Ovary (tissue), 9 donors: Measurements from ENCODE around the gene GRK3. TPM values are rescaled to one million over a fixed set of nuclear protein-coding genes. Genes with fewer than 3 reads are reported as not detected.

Source experiments
- DNase-seq, 5 donors: peaks; one replicate each; pipeline ENCODE4 v3.0.0-alpha.2; 2019 to 2020
- H3K27ac ChIP-seq, 2 donors: fragments of 200-600 bp; one replicate each; pipeline versions ENCODE4 v1.5.1 to v1.8.0; 2019 to 2022
- H3K27me3 ChIP-seq: fragments of 200-600 bp; one replicate; pipeline ENCODE4 v1.8.0; 2022
- H3K36me3 ChIP-seq: fragments of 200-600 bp; sonication (generic); one replicate; pipeline ENCODE4 v1.5.1; 2019
- H3K4me1 ChIP-seq: one replicate; pipeline ENCODE4 v1.8.1; 2013; ENCODE audit warnings: mild to moderate bottlenecking, moderate library complexity; ENCODE audit not compliant: insufficient read depth
- H3K4me3 ChIP-seq: fragments of 200-600 bp; sonication (generic); one replicate; pipeline ENCODE4 v1.5.1; 2017
- H3K9me3 ChIP-seq, 2 donors: fragments of 200-600 bp in 1 of 2; sonication (generic) in 1 of 2; one replicate each; pipeline versions ENCODE4 v1.5.1 to v1.8.1; 2013 to 2019; ENCODE audit warnings: mild to moderate bottlenecking in 1 of 2, moderate library complexity in 1 of 2
- EP300 ChIP-seq: sonication (generic); formaldehyde crosslinking; IDR thresholded peaks from one replicate; pipeline ENCODE4 v1.6.1; 2017; ENCODE audit warnings: antibody characterized with exemption
- POLR2A ChIP-seq: fragments of 450-650 bp; IDR thresholded peaks from one replicate; pipeline ENCODE4 v1.6.1; 2017; ENCODE audit warnings: antibody characterized with exemption, mild to moderate bottlenecking, moderate library complexity
- WGBS, 3 donors: extraction: QIAGEN DNeasy Blood & Tissue Kit in 1 of 3; methylation state at CpG; one replicate each; pipeline versions ENCODE4 v1.1.5 to v1.1.7; 2013 to 2017; 5-methylcytosine and 5-hydroxymethylcytosine counted together
- intact Hi-C, 4 donors: fragments of 100-400 bp; cut with DNase I; formaldehyde crosslinking; loops; one replicate each; pipeline versions ENCODE4 v1.11.0 to v1.15.1; 2022 to 2023
- polyA plus RNA-seq, 2 donors: library from polyadenylated mRNA; stranded (reverse); fragments of 200-250 nt in 1 of 2; fragments of 350-450 nt in 1 of 2; fragmentation: Illumina TruSeq in 1 of 2; extraction: RNeasy Lipid Tissue Mini Kit (QIAGEN cat#74804) in 1 of 2; gene quantifications; one replicate each; pipeline ENCODE4 v1.2.3, GENCODE V29; 2013 to 2014
- total RNA-seq, 7 donors: library from RNA; depleted of rRNA in 2 of 7; stranded (reverse); fragments of >200 nt in 2 of 7; fragmentation: NEBNext Ultra II Directional in 3 of 7; extraction: Animal tissue kit (Norgen Biotek cat#: 25700) in 3 of 7; gene quantifications; one replicate each; pipeline versions ENCODE4 v1.1.0 to v1.2.4, GENCODE V29; 2016 to 2023
- TF ChIP-seq, protein P1 (sequence below), 3 donors: fragments of 450-650 bp in 2 of 3; fragments of 200-600 bp in 1 of 3; IDR thresholded peaks; one replicate each; pipeline versions ENCODE4 v1.5.1 to v1.8.0; 2016 to 2022; ENCODE audit warnings: antibody characterized with exemption in 3 of 3, mild to moderate bottlenecking in 1 of 3
- donor health status: DM: no; HTN: no; CAD: no; lungs with moderate emphysema.
- donor health status: DM: no; HTN: no; CAD: no.
- donor health status: Bipolar disorder and iron deficiency.
- donor health status: DM: yes; HTN: yes; CAD: no.
- donor health status: DM: no; HTN: no; CAD: no.
- donor health status: DM: yes; HTN: yes; CAD: no.

Gene GRK3
- total and polyA plus RNA-seq, 9 donors: 1.0 to 14.8 (median 9.4) TPM

DNA sequence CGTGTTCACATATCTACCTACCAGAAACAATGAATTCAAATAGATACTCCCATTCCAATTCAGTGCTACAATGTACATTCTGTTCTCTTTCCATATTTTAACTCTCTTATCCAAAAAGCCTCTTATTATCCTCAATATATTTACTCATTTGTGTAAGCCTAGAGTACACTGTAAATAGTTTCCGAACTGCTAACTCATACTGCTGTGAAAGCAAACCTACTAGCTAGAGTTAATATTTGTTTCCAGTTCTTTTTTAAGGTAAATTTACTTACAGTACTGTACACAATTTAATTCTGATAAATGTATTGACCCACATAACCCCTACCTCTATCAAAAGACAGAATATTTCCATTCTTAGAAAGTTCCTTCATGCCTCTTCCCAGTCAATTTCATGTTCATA lies 71.8 kb downstream of the GRK3 start:
- TF ChIP-seq, protein P1, sequence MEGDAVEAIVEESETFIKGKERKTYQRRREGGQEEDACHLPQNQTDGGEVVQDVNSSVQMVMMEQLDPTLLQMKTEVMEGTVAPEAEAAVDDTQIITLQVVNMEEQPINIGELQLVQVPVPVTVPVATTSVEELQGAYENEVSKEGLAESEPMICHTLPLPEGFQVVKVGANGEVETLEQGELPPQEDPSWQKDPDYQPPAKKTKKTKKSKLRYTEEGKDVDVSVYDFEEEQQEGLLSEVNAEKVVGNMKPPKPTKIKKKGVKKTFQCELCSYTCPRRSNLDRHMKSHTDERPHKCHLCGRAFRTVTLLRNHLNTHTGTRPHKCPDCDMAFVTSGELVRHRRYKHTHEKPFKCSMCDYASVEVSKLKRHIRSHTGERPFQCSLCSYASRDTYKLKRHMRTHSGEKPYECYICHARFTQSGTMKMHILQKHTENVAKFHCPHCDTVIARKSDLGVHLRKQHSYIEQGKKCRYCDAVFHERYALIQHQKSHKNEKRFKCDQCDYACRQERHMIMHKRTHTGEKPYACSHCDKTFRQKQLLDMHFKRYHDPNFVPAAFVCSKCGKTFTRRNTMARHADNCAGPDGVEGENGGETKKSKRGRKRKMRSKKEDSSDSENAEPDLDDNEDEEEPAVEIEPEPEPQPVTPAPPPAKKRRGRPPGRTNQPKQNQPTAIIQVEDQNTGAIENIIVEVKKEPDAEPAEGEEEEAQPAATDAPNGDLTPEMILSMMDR (IDR thresholded peaks at IDR 0.05): no peak
- no peak for TF ChIP-seq EP300
- intact Hi-C loops: no loop called here
- 86 to 88% (median 87%) methylated on average over 2 of the region's 2 CpGs for WGBS, 3 donors

DNA sequence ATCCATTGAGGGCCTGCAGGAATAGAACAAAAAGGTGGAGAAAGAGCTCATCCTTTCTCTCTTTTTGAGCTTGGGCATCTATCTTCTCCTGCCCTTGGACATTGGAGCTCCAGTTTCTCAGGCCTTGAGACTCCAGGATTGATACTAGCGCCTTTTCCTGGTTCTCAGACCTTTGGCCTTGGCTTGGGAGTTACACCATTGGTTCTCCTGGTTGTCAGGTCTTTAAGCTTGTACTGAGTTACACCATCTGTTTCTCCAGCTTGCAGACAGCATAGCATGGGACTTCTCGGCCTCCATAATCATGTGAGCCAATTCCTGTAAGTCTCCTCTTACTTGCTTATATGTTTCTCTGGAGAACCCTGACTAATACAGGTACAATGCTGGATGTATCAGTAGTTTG lies 72.6 kb downstream of the GRK3 start:
- Histone ChIP-seq H3K4me1 (no peaks in the 10 kb centered on the region), H3K27me3 (no peaks in the 10 kb centered on the region), H3K9me3 (no peaks in the 10 kb centered on the region), H3K27ac (no peak overlapping the region), H3K4me3 (no peak overlapping the region), H3K36me3 (no peaks in the 10 kb centered on the region)
- intact Hi-C loops: no loop called here
- TF ChIP-seq POLR2A (no peak), EP300 (no peak)
- TF ChIP-seq, protein P1 (IDR thresholded peaks at IDR 0.05): no peak
- WGBS, 3 donors: 81 to 92% (median 85%) methylated on average over 2 of the region's 2 CpGs
- DNase-seq: no peak

More for the DNA sequence above, 71.8 kb downstream of the GRK3 start:
- Histone ChIP-seq H3K27ac (no peak overlapping the region), H3K36me3 (no peaks in the 10 kb centered on the region), H3K27me3 (no peaks in the 10 kb centered on the region), H3K9me3 (no peaks in the 10 kb centered on the region), H3K4me1 (no peaks in the 10 kb centered on the region), H3K4me3 (no peak overlapping the region)
- no peak for DNase-seq

DNA sequence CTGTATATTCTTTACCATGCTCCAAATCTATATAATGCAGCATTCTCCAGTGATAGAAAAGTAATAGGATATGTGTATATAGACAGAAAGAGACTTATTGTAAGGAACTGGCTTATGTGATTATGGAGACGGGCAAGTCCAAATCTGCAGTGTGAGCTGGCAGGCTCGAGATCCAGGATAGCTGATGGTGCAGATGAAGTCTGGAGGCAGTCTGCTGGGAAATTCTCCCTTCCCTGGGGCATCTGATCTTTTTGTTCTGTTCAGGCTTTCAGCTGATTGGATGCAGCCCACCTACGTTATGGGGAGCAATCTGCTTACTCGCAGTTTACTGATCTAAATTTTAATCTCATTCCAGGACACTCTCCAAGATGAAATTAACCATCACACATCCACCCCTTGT lies 73.2 kb downstream of the GRK3 start:
- H3K27me3 ChIP-seq: no peaks in the 10 kb centered on the region
- no peaks in the 10 kb centered on the region for H3K4me1 ChIP-seq
- no peaks in the 10 kb centered on the region for H3K36me3 ChIP-seq
- no peaks in the 10 kb centered on the region for H3K9me3 ChIP-seq
- intact Hi-C loops: no loop called here
- WGBS, 3 donors: 94 to 95% (median 95%) methylated on average over 4 of the region's 4 CpGs
- no peak overlapping the region for H3K4me3 ChIP-seq
- no peak for DNase-seq
- H3K27ac ChIP-seq: no peak overlapping the region
- TF ChIP-seq POLR2A (no peak), EP300 (no peak)
- TF ChIP-seq, protein P1 (IDR thresholded peaks at IDR 0.05): no peak

DNA sequence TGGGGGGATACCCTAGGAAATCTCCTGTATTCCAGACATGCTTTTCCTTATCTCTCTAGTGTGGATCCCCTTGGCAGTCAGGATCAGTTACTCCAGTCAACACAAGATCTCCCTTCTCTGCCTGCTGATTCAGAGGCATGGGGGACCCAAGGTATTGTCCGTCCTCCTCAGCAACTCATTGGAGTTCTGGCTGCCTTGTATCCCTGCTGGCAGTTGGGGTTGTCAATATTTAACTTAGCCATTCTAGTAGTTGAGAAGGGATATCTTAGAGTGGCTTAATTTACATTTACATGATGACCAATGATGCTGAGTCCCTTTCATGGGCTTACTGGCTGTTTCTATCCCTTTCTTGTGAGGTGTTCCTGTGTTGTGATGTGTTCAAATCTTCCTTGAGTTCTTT lies 74.2 kb downstream of the GRK3 start:
- Histone ChIP-seq H3K4me3 (no peak overlapping the region), H3K36me3 (no peaks in the 10 kb centered on the region), H3K4me1 (no peaks in the 10 kb centered on the region), H3K9me3 (no peaks in the 10 kb centered on the region), H3K27ac (no peak overlapping the region), H3K27me3 (no peaks in the 10 kb centered on the region)
- WGBS, 3 donors: 90 to 100% (median 92%) methylated on average over 1 of the region's 1 CpG
- intact Hi-C loops: no loop called here
- TF ChIP-seq, protein P1 (IDR thresholded peaks at IDR 0.05): no peak
- no peak for TF ChIP-seq EP300
- no peak for TF ChIP-seq POLR2A
- DNase-seq: no peak

DNA sequence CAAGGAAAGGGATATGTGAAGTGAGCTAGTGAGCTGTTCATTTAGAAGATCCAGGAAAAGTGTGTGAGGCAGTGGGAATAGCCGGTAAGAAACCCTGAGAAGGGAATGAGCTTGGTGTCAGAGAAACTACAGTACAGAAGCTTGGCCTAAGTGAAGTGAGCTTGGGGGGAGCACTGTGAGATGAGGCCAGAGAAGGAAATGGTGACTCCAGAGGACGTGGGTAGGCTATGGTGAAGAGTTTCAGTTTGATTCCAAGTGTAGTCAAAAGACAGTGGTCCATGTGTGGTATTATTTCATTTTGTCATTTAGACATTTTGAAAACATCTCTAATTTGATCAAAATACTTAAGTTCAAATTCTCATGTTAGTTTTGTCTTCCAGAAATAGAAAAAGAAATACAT lies 77.2 kb downstream of the GRK3 start:
- DNase-seq: no peak
- H3K4me3 ChIP-seq: no peak overlapping the region

More for the DNA sequence above, 77.2 kb downstream of the GRK3 start:
- Histone ChIP-seq H3K36me3 (no peaks in the 10 kb centered on the region), H3K27me3 (no peaks in the 10 kb centered on the region), H3K4me1 (no peaks in the 10 kb centered on the region), H3K9me3 (no peaks in the 10 kb centered on the region), H3K27ac (no peak overlapping the region)
- intact Hi-C loops: no loop called here
- 93 to 94% (median 94%) methylated on average over 2 of the region's 2 CpGs for WGBS, 3 donors
- TF ChIP-seq POLR2A: no peak
- TF ChIP-seq EP300: no peak
- TF ChIP-seq, protein P1 (IDR thresholded peaks at IDR 0.05): no peak
